Activated B cell treated with CpG ODN at 0.5 μM for 24 hours (primary cell): ENCODE measurements around the gene ZCCHC2. TPM values are rescaled to one million over a fixed set of nuclear protein-coding genes. Genes with fewer than 3 reads are reported as not detected.

ENCODE experiments used
- ATAC-seq: fragments of 200-7000 bp; cut with Tn5 transposase; one replicate; pipeline ENCODE4 v1.10.0; 2021; ENCODE audit warnings: low read depth, mild to moderate bottlenecking, moderate library complexity
- CTCF ChIA-PET: fragments of 350-600 bp; sonication (Branson Sonifier 250); formaldehyde crosslinking; loops from one replicate; lab custom pipeline; 2021; ENCODE audit warnings: antibody characterized with exemption; lab: Charles Lee
- POLR2A ChIA-PET: fragments of 350-600 bp; sonication (Branson Sonifier 250); formaldehyde crosslinking; loops from one replicate; lab custom pipeline; 2021; ENCODE audit warnings: antibody characterized with exemption; lab: Charles Lee
- DNase-seq: peaks from one replicate; pipeline ENCODE4 v3.0.0; 2022
- H3K27ac Mint-ChIP-seq: one replicate; pipeline ENCODE4 v1.8.0; 2020; ENCODE audit warnings: mixed read lengths
- H3K27me3 Mint-ChIP-seq: one replicate; pipeline ENCODE4 v1.8.0; 2021; ENCODE audit warnings: mixed read lengths
- H3K36me3 Mint-ChIP-seq: one replicate; pipeline ENCODE4 v1.8.0; 2021; ENCODE audit warnings: low read depth, mixed read lengths
- H3K4me1 Mint-ChIP-seq: one replicate; pipeline ENCODE4 v1.8.0; 2021; ENCODE audit warnings: mixed read lengths
- H3K4me3 Mint-ChIP-seq: one replicate; pipeline ENCODE4 v1.8.0; 2020; ENCODE audit warnings: mild to moderate bottlenecking, mixed read lengths
- H3K9me3 Mint-ChIP-seq: one replicate; pipeline ENCODE4 v1.8.0; 2020; ENCODE audit warnings: mixed read lengths
- intact Hi-C: fragments of 100-400 bp; cut with micrococcal nuclease; formaldehyde crosslinking; loops from one replicate; pipeline ENCODE4 v1.15.1; 2024
- total RNA-seq: library from RNA; stranded (reverse); gene quantifications from 2 replicates; pipeline ENCODE4 v1.2.3, GENCODE V29; 2022
- TF ChIP-seq, protein P1 (sequence below): fragments of 200-600 bp; IDR thresholded peaks from one replicate; pipeline ENCODE4 v1.8.0; 2022; ENCODE audit warnings: antibody characterized with exemption, mild to moderate bottlenecking

The ZCCHC2 gene
- total RNA-seq, 1 donor from 2014 or later: 29.4 TPM

DNA sequence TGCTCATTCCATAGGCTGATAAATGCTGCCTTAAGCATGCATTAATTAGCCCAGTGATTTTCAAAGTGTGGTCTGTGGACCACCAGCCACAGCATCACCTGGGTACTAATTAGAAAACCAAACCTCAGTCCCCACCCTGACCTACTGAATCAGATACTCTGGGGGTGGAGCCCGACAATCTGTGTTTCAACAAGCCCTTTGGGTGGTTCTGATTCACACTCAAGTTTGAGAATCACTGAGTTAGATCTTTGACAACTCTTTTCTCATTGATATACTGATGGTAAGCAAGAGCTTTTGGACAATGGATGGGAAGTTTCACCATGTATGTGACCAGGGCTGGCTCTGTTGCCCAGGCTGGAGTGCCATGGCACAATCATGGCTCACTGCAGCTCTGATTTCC, 95.9 kb downstream of the ZCCHC2 start:
- CTCF ChIA-PET: no interaction called here
- peaks cover 5% of the 10 kb centered on the region for H3K4me1 Mint-ChIP-seq

DNA sequence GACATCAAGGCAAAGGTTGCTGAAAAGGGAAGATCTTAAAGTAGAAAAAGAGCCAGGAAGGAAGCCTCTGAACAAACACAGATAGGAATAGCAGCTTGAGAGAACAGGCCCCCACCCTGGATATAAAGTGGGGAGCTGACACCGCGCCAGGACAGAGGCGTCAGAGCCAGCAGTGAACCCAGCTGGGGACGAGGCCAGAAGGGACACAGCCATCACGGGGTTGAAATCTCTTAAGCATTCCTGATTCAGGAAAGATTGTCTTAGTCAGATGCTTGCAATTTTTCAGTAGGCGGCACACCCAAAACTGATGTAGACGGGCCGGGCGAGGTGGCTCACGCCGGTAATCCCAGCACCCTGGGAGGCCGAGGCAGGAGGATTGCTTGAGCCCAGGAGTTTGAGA, 98.7 kb downstream of the ZCCHC2 start:
- Mint-ChIP-seq H3K4me3 (no peak overlapping the region), H3K4me1 (no peaks in the 10 kb centered on the region), H3K27me3 (peaks cover 3% of the 10 kb centered on the region), H3K27ac (no peak overlapping the region), H3K9me3 (no peaks in the 10 kb centered on the region), H3K36me3 (no peaks in the 10 kb centered on the region)
- CTCF ChIA-PET: no interaction called here
- ATAC-seq (no peak), DNase-seq (no peak)
- TF ChIP-seq, protein P1, sequence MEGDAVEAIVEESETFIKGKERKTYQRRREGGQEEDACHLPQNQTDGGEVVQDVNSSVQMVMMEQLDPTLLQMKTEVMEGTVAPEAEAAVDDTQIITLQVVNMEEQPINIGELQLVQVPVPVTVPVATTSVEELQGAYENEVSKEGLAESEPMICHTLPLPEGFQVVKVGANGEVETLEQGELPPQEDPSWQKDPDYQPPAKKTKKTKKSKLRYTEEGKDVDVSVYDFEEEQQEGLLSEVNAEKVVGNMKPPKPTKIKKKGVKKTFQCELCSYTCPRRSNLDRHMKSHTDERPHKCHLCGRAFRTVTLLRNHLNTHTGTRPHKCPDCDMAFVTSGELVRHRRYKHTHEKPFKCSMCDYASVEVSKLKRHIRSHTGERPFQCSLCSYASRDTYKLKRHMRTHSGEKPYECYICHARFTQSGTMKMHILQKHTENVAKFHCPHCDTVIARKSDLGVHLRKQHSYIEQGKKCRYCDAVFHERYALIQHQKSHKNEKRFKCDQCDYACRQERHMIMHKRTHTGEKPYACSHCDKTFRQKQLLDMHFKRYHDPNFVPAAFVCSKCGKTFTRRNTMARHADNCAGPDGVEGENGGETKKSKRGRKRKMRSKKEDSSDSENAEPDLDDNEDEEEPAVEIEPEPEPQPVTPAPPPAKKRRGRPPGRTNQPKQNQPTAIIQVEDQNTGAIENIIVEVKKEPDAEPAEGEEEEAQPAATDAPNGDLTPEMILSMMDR: no peak
- POLR2A ChIA-PET: no interaction called here
- intact Hi-C loops: no loop called here

More for the DNA sequence above, 95.9 kb downstream of the ZCCHC2 start:
- peaks cover 14% of the 10 kb centered on the region for H3K27me3 Mint-ChIP-seq
- H3K36me3 Mint-ChIP-seq: no peaks in the 10 kb centered on the region
- intact Hi-C loops: no loop called here
- ATAC-seq (no peak), DNase-seq (no peak)
- TF ChIP-seq, protein P1: no peak
- H3K9me3 Mint-ChIP-seq: no peaks in the 10 kb centered on the region
- POLR2A ChIA-PET: no interaction called here
- H3K4me3 Mint-ChIP-seq: no peak overlapping the region
- no peak overlapping the region for H3K27ac Mint-ChIP-seq

DNA sequence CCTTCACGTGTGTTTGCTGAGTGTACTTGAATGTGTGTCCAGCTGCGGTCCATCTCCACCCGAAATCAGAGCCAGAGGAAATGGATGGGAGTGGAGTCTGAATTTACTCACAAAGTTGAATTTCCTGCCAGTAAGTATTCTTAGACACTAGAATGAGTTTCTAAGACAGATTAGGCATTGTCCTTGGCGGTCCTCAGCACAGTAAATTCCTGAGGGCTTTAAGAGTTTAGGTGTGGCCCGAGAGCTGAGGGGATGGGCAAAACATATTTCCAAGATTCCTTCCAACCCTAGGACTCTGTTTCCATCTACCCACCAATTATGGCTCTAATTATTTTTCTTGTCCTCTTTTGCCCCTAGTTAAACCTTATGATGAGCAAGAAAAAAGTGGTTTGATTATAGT, 102.2 kb downstream of the ZCCHC2 start:
- no peak for DNase-seq
- Mint-ChIP-seq H3K36me3 (no peaks in the 10 kb centered on the region), H3K27me3 (no peaks in the 10 kb centered on the region), H3K9me3 (peaks cover 3% of the 10 kb centered on the region), H3K4me3 (no peak overlapping the region), H3K27ac (no peak overlapping the region), H3K4me1 (no peaks in the 10 kb centered on the region)
- ChIA-PET CTCF (no interaction called here), POLR2A (no interaction called here)
- TF ChIP-seq, protein P1: no peak
- intact Hi-C loops: no loop called here
- no peak for ATAC-seq

Other genes with a start within 250 kb of the ZCCHC2 start
- 0.07 and 0.24 TPM in 2 replicates for gene TNFRSF11A, start 197.7 kb upstream of the ZCCHC2 start, total RNA-seq
- gene PHLPP1, start 192.5 kb downstream of the ZCCHC2 start, total RNA-seq: 13.7 and 16.1 TPM in 2 replicates